ENCODE results near the gene NHSL2. TPM values are rescaled to one million over a fixed set of nuclear protein-coding genes. Genes with fewer than 3 reads are reported as not detected.

Gene NHSL2
- total RNA-seq, 4 donors from 2014 or later, result 1.6 to 6.0 (median 3.6) TPM

DNA sequence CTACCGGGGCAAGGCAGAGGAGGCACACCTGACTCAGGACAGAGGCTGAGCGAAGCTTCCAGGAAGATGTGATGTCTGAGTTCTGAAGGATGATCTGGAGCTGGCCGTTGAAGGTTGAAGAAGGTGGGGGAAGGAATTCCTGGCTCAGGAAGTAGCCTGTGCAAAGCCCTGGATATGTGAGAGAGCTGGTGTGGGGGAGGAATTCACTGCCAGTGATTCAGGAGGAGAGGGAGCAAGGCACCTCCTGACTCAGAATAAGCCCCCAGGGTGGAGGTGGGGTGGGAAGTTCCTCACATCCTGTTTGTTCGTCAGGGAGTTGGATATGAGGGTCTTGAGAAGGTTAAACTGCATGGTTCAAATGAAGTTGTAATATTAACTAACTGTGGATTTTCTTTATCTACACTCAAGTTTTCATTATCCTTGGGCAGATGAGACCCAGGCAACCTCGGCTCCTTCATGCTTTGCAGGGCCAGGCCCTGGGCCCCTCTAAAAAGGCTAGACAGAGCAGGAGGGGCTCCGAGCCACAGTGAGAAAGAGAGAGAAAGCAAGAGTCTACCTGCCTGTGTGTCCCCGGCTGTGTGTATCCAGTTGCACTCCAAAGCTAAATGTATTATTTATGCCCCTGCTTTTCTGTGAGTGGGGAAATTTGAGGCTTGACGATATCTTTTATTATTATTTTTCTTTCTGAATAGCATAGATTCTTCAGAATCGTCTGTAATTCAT lies 7.1 kb downstream of the NHSL2 start:
- no peaks in the 10 kb centered on the region for H3K27me3 ChIP-seq
- no peak overlapping the region for H3K27ac ChIP-seq
- no peaks in the 10 kb centered on the region for H3K4me1 ChIP-seq
- in situ Hi-C loops (cut with MboI; ENCODE audit: low pct_ligation_motif_present in 1 of 4, low pct_unique_long_range_greater_than_20kb in 1 of 4, low sequenced_read_pairs in 3 of 4) (no loop called here), intact Hi-C loops (cut with DNase I; ENCODE audit: low total_unique reads) (no loop called here)
- no peaks in the 10 kb centered on the region for H3K36me3 ChIP-seq
- DNase-seq, result no peak
- 50 to 68% methylated on average over 2 to 9 of the region's 9 CpGs for WGBS, 2 donors (ENCODE audit: low coverage in 1 of 2)
- H3K4me3 ChIP-seq, result no peak overlapping the region
- no peaks in the 10 kb centered on the region for H3K9me3 ChIP-seq
- TF ChIP-seq, protein P1, sequence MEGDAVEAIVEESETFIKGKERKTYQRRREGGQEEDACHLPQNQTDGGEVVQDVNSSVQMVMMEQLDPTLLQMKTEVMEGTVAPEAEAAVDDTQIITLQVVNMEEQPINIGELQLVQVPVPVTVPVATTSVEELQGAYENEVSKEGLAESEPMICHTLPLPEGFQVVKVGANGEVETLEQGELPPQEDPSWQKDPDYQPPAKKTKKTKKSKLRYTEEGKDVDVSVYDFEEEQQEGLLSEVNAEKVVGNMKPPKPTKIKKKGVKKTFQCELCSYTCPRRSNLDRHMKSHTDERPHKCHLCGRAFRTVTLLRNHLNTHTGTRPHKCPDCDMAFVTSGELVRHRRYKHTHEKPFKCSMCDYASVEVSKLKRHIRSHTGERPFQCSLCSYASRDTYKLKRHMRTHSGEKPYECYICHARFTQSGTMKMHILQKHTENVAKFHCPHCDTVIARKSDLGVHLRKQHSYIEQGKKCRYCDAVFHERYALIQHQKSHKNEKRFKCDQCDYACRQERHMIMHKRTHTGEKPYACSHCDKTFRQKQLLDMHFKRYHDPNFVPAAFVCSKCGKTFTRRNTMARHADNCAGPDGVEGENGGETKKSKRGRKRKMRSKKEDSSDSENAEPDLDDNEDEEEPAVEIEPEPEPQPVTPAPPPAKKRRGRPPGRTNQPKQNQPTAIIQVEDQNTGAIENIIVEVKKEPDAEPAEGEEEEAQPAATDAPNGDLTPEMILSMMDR (IDR thresholded peaks at IDR 0.05), result no peak
- TF ChIP-seq EP300 (IDR thresholded peaks at IDR 0.05; ENCODE audit: low read depth) (no peak), POLR2A (IDR thresholded peaks at IDR 0.05) (no peak), POLR2AphosphoS5 (IDR thresholded peaks at IDR 0.05) (no peak)

DNA sequence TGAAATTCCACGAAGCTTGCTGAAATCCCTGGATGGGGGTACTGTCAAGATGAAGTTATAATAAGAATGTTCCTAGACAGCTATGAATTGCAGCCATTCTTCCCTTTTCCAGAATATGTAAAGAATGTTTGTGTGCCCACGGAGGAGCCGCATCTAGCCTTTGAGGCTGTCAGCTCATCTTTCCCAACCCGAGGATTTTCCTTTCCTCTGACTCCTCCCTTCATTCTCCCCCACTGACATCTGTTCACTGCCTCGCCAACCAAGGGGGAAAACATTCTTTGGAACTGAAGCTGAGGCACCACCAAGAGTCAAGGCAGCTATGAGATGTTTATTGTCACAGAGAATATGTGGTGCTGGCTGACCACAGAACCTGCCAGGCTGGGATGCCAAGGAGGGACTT lies 8.8 kb downstream of the NHSL2 start:
- no peak overlapping the region for H3K4me3 ChIP-seq
- H3K36me3 ChIP-seq, result no peaks in the 10 kb centered on the region
- no peaks in the 10 kb centered on the region for H3K9me3 ChIP-seq
- TF ChIP-seq POLR2A (IDR thresholded peaks at IDR 0.05), result no peak
- TF ChIP-seq EP300 (IDR thresholded peaks at IDR 0.05; ENCODE audit: low read depth), result no peak
- in situ Hi-C loops (cut with MboI; ENCODE audit: low pct_ligation_motif_present in 1 of 4, low pct_unique_long_range_greater_than_20kb in 1 of 4, low sequenced_read_pairs in 3 of 4), result no loop called here
- intact Hi-C loops (cut with DNase I; ENCODE audit: low total_unique reads), result no loop called here
- WGBS, 2 donors (ENCODE audit: low coverage in 1 of 2), result 55% methylated on average over 5 of the region's 5 CpGs; no CpG with 5 or more reads in 1 of the 2 donors
- no peak overlapping the region for H3K27ac ChIP-seq
- DNase-seq, result no peak
- no peaks in the 10 kb centered on the region for H3K4me1 ChIP-seq
- H3K27me3 ChIP-seq, result no peaks in the 10 kb centered on the region

DNA sequence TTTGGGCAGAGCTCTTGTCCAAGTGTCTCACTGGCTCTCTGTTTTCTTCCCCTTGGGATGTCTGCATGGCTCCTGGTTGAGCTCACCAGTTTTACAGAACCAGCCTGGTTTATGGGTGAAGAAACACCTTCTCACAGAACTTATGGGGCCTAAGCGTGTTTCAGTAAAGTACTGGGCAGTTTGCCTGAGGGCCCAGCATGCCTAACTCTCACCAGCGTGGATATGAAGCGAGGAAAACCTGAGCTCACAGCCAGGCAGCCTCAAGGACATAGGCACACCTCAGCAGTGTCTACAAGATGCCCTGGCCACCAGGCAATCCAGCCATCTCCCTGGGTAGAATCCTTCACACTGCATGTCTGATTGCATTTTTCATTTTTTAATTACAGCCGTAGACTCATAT lies 9.2 kb downstream of the NHSL2 start:
- DNase-seq, result no peak
- WGBS, 2 donors (ENCODE audit: low coverage in 1 of 2), result 65% methylated on average over 4 of the region's 4 CpGs; no CpG with 5 or more reads in 1 of the 2 donors
- Histone ChIP-seq H3K27me3 (no peaks in the 10 kb centered on the region), H3K36me3 (no peaks in the 10 kb centered on the region), H3K27ac (no peak overlapping the region), H3K4me3 (no peak overlapping the region), H3K4me1 (no peaks in the 10 kb centered on the region), H3K9me3 (no peaks in the 10 kb centered on the region)
- in situ Hi-C loops (cut with MboI; ENCODE audit: low pct_ligation_motif_present in 1 of 4, low pct_unique_long_range_greater_than_20kb in 1 of 4, low sequenced_read_pairs in 3 of 4) (no loop called here), intact Hi-C loops (cut with DNase I; ENCODE audit: low total_unique reads) (no loop called here)
- TF ChIP-seq POLR2A (IDR thresholded peaks at IDR 0.05) (no peak), POLR2AphosphoS5 (IDR thresholded peaks at IDR 0.05) (no peak), EP300 (IDR thresholded peaks at IDR 0.05; ENCODE audit: low read depth) (no peak)
- TF ChIP-seq, protein P1 (IDR thresholded peaks at IDR 0.05), result no peak

DNA sequence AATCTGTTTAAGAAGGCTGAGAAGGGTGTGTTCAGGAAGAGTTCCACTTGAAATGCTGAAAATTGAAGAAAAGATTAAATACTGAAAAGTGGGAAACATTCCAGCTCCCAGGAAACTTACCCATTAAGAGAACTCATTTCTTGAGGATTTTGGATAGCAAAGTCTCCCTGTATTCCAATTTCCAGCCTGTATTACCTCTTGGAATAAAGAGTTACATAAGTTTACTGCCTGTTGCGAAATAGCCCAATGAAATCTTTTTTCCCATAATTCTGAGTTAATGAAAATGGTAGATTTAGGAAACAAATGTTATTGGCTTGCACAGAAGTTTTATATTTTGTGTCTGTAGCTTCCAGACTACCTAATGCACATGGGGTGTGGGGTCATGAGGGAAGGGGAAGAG lies 12.0 kb downstream of the NHSL2 start:
- in situ Hi-C loops (cut with MboI; ENCODE audit: low pct_ligation_motif_present in 1 of 4, low pct_unique_long_range_greater_than_20kb in 1 of 4, low sequenced_read_pairs in 3 of 4), result no loop called here
- Histone ChIP-seq H3K4me3 (no peak overlapping the region), H3K36me3 (no peaks in the 10 kb centered on the region), H3K27me3 (no peaks in the 10 kb centered on the region), H3K4me1 (no peaks in the 10 kb centered on the region), H3K9me3 (no peaks in the 10 kb centered on the region), H3K27ac (no peak overlapping the region)
- no peak for DNase-seq
- intact Hi-C loops (cut with DNase I; ENCODE audit: low total_unique reads), result no loop called here
- TF ChIP-seq, protein P1 (IDR thresholded peaks at IDR 0.05), result no peak
- TF ChIP-seq POLR2A (IDR thresholded peaks at IDR 0.05) (no peak), EP300 (IDR thresholded peaks at IDR 0.05; ENCODE audit: low read depth) (no peak), POLR2AphosphoS5 (IDR thresholded peaks at IDR 0.05) (no peak)
- WGBS, 2 donors (ENCODE audit: low coverage in 1 of 2), result 45 to 100% methylated on average over 1 of the region's 1 CpG
